ENCODE results near the gene YTHDF1. TPM values are rescaled to one million over a fixed set of nuclear protein-coding genes. Genes with fewer than 3 reads are reported as not detected.

Gene YTHDF1
- total RNA-seq, 2 donors from 2014 or later = 15.8 to 16.2 TPM

DNA sequence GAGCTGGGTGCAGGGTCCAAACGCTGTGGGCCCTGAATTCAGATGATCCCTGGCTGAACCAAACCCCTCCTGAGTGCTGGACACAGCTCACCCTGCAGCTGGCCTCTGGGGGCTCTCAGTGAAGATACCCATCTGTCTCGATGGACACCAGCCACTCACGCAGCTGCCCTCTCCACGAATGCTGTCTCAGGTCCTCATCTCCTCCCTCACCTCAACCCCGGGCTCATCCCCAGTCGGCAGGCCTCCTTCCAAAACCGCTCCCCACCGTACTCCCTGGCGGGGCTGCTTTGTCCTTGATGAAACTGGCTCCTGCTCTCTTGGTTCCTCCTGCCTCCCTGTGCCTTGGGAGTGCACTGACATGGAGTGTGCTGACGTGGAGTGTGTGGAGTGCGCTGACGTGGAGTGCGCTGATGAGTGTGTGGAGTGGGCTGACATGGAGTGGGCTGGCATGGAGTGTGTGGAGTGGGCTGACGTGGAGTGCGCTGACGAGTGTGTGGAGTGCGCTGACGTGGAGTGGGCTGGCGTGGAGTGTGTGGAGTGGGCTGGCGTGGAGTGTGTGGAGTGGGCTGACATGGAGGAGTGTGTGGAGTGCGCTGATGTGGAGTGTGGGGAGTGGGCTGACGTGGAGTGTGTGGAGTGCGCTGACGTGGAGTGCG lies 4.1 kb upstream of the YTHDF1 start:
- 57 to 60% methylated on average over 24 to 25 of the region's 25 CpGs for WGBS, 2 donors
- intact Hi-C loops (cut with DNase I) = no loop called here
- no peak for ATAC-seq
- Histone ChIP-seq H3K4me1 (peaks cover 19% of the 10 kb centered on the region), H3K27ac (no peak overlapping the region), H3K27me3 (no peaks in the 10 kb centered on the region), H3K9me3 (no peaks in the 10 kb centered on the region), H3K36me3 (replicated peaks in 1 of 2; ENCODE audit: insufficient read depth in 1 of 2, low read depth in 2 of 2) (no peaks in the 10 kb centered on the region), H3K4me3 (no peak overlapping the region)
- DNase-seq = no peak
- TF ChIP-seq, protein P1, sequence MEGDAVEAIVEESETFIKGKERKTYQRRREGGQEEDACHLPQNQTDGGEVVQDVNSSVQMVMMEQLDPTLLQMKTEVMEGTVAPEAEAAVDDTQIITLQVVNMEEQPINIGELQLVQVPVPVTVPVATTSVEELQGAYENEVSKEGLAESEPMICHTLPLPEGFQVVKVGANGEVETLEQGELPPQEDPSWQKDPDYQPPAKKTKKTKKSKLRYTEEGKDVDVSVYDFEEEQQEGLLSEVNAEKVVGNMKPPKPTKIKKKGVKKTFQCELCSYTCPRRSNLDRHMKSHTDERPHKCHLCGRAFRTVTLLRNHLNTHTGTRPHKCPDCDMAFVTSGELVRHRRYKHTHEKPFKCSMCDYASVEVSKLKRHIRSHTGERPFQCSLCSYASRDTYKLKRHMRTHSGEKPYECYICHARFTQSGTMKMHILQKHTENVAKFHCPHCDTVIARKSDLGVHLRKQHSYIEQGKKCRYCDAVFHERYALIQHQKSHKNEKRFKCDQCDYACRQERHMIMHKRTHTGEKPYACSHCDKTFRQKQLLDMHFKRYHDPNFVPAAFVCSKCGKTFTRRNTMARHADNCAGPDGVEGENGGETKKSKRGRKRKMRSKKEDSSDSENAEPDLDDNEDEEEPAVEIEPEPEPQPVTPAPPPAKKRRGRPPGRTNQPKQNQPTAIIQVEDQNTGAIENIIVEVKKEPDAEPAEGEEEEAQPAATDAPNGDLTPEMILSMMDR (IDR thresholded peaks at IDR 0.05) = no peak
- TF ChIP-seq POLR2A (IDR thresholded peaks at IDR 0.05) = no peak

DNA sequence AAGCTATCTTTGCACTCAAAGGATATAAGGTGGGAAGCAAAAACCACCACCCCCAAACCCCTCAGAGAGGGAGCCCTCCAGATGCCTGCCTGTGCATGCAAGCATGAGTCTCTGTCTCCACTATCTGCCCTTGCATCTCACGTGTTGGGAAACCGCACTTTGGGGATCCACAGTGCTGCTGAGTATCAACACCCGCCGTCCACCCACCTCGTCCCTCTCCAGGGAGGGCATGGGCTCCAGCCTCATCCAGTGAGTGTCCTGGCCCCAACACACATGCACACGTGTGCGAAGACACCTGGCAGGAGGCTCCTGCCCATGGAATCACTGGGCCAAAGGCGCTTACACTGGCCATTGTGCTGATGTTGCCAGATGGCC lies 3.5 kb upstream of the YTHDF1 start:
- DNase-seq (no peak), ATAC-seq (no peak)
- TF ChIP-seq, protein P1 (IDR thresholded peaks at IDR 0.05) = no peak
- TF ChIP-seq POLR2A (IDR thresholded peaks at IDR 0.05) = no peak
- Histone ChIP-seq H3K36me3 (replicated peaks in 1 of 2; ENCODE audit: insufficient read depth in 1 of 2, low read depth in 2 of 2) (no peaks in the 10 kb centered on the region), H3K4me3 (no peak overlapping the region), H3K27ac (no peak overlapping the region), H3K27me3 (no peaks in the 10 kb centered on the region), H3K9me3 (no peaks in the 10 kb centered on the region), H3K4me1 (peaks cover 19% of the 10 kb centered on the region)
- intact Hi-C loops (cut with DNase I) = no loop called here
- WGBS, 2 donors = 59 to 84% methylated on average over 7 to 8 of the region's 8 CpGs

DNA sequence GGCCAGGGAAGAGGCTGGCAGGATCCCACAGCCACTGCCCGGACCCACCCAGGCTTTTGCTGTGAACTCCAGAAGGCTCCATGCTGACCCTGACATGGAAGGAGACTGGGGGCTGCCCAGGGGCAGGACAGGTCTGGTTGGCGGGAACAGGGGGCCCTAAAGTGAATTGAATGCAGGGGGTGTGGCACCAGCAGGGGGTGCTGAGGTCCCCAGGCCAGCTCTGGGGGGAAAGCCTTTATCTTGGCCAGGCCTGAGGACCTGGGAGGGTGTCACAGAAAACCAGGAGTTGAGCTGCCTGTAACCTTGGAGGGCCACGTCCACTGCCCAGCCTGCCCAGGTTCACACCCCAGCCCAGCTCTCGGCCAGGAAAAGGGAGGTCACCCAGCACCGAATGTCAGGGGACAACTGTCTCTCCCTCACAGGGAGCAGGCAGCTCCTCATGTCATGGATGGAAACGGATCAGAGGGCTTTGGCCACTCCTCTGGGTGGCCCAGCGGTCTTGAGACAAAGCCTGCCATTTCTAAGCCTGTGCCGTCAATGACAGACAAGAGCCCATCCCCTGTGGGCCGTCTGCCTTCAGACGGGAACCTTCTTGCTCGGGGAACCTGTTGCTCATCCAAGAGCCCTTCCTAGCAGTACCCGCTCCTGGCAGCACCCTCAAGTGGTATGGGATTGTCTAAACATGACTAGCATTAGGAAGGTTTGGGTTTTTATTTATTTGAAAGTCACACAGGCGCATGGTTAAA lies 2.9 kb upstream of the YTHDF1 start:
- Histone ChIP-seq H3K27ac (no peak overlapping the region), H3K4me3 (no peak overlapping the region), H3K9me3 (no peaks in the 10 kb centered on the region), H3K36me3 (replicated peaks in 1 of 2; ENCODE audit: insufficient read depth in 1 of 2, low read depth in 2 of 2) (no peaks in the 10 kb centered on the region), H3K27me3 (no peaks in the 10 kb centered on the region), H3K4me1 (peaks cover 23% of the 10 kb centered on the region)
- 67 to 76% methylated on average over 2 to 13 of the region's 13 CpGs for WGBS, 2 donors
- no peak for ATAC-seq
- no peak for DNase-seq
- TF ChIP-seq POLR2A (IDR thresholded peaks at IDR 0.05) = no peak
- TF ChIP-seq, protein P1 (IDR thresholded peaks at IDR 0.05) = no peak
- intact Hi-C loops (cut with DNase I) = no loop called here

DNA sequence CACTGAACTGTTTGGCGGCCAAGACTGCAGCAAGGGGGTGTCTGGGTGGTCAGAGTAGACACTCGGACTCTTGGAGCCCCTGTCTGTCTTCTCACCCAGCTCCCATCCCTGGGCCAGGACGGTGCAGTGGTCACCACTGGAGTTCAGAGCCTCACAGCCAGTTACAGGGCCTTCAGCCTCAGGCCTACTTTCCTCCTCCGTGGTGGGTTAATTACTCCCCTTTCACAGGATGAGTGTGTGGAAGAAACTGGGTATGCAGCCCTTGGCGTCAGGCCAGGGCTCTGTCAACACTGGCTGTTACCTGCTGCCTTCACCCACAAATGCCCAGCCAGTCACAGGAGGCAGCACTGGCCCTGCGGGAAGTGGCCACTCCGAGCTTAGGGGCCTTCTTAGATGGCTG lies 1.8 kb upstream of the YTHDF1 start:
- Histone ChIP-seq H3K4me3 (no peak overlapping the region), H3K27me3 (no peaks in the 10 kb centered on the region), H3K27ac (no peak overlapping the region), H3K4me1 (peaks cover 34% of the 10 kb centered on the region), H3K9me3 (no peaks in the 10 kb centered on the region), H3K36me3 (replicated peaks in 1 of 2; ENCODE audit: insufficient read depth in 1 of 2, low read depth in 2 of 2) (no peaks in the 10 kb centered on the region)
- ATAC-seq (no peak), DNase-seq (peak in 2 of 4 donors; percentile 24 to 28)
- TF ChIP-seq, protein P1 (IDR thresholded peaks at IDR 0.05) = no peak
- TF ChIP-seq POLR2A (IDR thresholded peaks at IDR 0.05) = peak in 1 of 3 donors; percentile 2
- 61 to 83% methylated on average over 2 to 7 of the region's 7 CpGs for WGBS, 2 donors
- intact Hi-C loops (cut with DNase I) = no loop called here
